ENCODE measurements around the gene URB1. TPM values are rescaled to one million over a fixed set of nuclear protein-coding genes. Genes with fewer than 3 reads are reported as not detected.
A peak's percentile ranks its signal among the peaks of the same experiment; 100 is the strongest.

Gene URB1
- total and polyA plus RNA-seq, 12 donors: 4.0 to 17.7 (median 12.6) TPM

DNA sequence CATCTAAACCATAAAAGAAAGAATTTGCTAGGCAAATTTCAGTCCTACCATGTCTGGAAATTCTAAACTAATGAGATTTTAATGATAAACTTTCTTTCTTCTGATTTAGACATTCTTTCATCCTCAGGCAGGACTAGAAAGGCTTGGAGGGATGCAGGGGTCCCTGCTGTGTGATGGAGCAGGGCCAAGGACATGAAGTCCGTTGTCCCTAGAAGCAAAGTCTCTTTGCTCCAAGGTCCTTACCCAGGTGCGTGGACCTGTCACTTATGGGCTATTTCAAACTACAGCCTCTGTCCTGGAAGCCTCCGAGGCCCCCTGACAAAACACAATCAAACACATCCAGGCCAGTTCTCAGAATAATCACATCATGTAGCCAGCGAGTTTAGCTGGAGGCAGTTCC is 26.6 kb downstream of the URB1 start:
- Histone ChIP-seq H3K9me3 (no peaks in the 10 kb centered on the region), H3K4me3 (no peak overlapping the region), H3K27ac (peak overlapping the region in 1 of 10 donors; percentile 80), H3K4me1 (peaks cover 0 to 48% (median 21%) of the 10 kb centered on the region in 9 donors), H3K27me3 (no peaks in the 10 kb centered on the region), H3K36me3 (peaks cover 0 to 100% (median 37%) of the 10 kb centered on the region in 9 donors)
- DNase-seq (no peak), ATAC-seq (no peak)
- TF ChIP-seq, protein P1, sequence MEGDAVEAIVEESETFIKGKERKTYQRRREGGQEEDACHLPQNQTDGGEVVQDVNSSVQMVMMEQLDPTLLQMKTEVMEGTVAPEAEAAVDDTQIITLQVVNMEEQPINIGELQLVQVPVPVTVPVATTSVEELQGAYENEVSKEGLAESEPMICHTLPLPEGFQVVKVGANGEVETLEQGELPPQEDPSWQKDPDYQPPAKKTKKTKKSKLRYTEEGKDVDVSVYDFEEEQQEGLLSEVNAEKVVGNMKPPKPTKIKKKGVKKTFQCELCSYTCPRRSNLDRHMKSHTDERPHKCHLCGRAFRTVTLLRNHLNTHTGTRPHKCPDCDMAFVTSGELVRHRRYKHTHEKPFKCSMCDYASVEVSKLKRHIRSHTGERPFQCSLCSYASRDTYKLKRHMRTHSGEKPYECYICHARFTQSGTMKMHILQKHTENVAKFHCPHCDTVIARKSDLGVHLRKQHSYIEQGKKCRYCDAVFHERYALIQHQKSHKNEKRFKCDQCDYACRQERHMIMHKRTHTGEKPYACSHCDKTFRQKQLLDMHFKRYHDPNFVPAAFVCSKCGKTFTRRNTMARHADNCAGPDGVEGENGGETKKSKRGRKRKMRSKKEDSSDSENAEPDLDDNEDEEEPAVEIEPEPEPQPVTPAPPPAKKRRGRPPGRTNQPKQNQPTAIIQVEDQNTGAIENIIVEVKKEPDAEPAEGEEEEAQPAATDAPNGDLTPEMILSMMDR (IDR thresholded peaks at IDR 0.05): no peak
- intact Hi-C loops (cut with DNase I): no loop called here
- WGBS, 2 donors: 89 to 97% methylated on average over 4 of the region's 4 CpGs

GRCh38 chr21:32364796-32365195 is 28.0 kb downstream of the URB1 start:
- intact Hi-C loops (cut with DNase I): loop anchor here in 2 of 10 donors (5.0 kb wide), 2 partner anchors 37 to 52 kb away; no protein-coding TSS in a partner anchor
- Histone ChIP-seq H3K4me1 (peaks cover 0 to 47% (median 15%) of the 10 kb centered on the region in 9 donors), H3K36me3 (peaks cover 0 to 100% (median 51%) of the 10 kb centered on the region in 9 donors), H3K27ac (peak overlapping the region in 9 of 10 donors; percentile 43 to 85 (median 78)), H3K27me3 (no peaks in the 10 kb centered on the region), H3K9me3 (no peaks in the 10 kb centered on the region), H3K4me3 (no peak overlapping the region)
- ATAC-seq: peak in 5 of 8 donors; percentile 15 to 51 (median 30)
- TF ChIP-seq, protein P1 (IDR thresholded peaks at IDR 0.05): peak in 2 of 9 donors; percentile 12 to 17
- DNase-seq: no peak
- WGBS, 2 donors: 61 to 70% methylated on average over 4 of the region's 4 CpGs

DNA sequence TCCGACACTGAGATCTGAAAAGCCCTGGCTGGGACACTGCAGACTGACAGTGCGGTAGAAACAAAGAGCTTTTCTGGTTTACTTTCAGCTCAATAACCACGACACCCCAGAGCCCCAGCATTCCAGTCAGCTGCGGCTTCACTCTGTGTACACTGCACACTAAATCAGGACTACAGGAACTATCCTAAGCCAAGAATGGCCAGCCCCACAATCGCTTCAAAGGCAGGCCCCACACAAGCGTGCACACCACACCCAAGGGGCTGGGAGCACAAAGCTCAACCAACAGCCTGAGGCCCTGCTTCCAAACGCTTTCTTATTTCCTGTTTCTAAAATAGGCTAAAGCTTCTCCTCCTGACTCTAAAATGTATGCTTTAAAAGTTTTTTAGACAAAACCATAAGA is 28.4 kb downstream of the URB1 start:
- ATAC-seq: peak; percentile 69 to 95 (median 85)
- H3K4me1 ChIP-seq: peaks cover 0 to 47% (median 15%) of the 10 kb centered on the region in 9 donors
- H3K4me3 ChIP-seq: peak overlapping the region in 2 of 10 donors; percentile 3 to 8
- TF ChIP-seq, protein P1 (IDR thresholded peaks at IDR 0.05): no peak
- H3K36me3 ChIP-seq: peaks cover 0 to 100% (median 55%) of the 10 kb centered on the region in 9 donors
- whole genome bisulfite sequencing, 2 donors: 50 to 61% methylated on average over 7 of the region's 7 CpGs
- DNase-seq: peak; percentile 37 to 69
- peak overlapping the region in 9 of 10 donors; percentile 43 to 85 (median 78) for H3K27ac ChIP-seq
- H3K27me3 ChIP-seq: no peaks in the 10 kb centered on the region
- intact Hi-C loops (cut with DNase I): loop anchor here in 2 of 10 donors (5.0 kb wide), 2 partner anchors 37 to 52 kb away; no protein-coding TSS in a partner anchor
- no peaks in the 10 kb centered on the region for H3K9me3 ChIP-seq

DNA sequence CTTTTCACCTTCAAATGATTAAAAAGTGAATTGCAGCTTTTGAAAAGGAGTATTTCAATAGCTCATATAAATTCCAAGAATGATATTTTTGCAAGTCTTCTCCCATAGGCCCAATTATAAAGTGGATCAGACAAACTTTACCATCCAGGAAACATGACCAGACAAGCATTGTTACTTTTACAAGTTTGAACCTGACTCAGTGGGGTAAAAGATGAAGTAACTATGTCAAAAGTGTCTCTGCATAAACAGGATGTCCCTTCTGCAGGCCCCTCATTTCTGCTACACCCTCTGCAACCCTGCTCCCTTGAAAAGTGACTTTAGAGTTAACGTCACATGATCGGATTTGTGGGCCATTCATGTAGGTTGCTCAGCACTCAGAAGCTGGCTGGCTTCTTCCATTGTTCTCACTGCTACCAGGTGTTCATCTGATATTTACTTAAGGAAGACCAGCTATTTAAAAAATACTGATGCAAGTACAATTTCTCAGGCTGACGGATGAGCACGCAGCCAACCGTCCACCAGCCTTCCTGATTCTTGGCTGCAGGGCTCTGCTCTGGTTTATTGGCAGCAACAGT is 32.3 kb downstream of the URB1 start:
- Histone ChIP-seq H3K27ac (peak overlapping the region in 1 of 10 donors; percentile 25), H3K4me1 (peaks cover 0 to 39% (median 15%) of the 10 kb centered on the region in 9 donors), H3K27me3 (no peaks in the 10 kb centered on the region), H3K9me3 (no peaks in the 10 kb centered on the region), H3K4me3 (no peak overlapping the region), H3K36me3 (peaks cover 0 to 100% (median 67%) of the 10 kb centered on the region in 9 donors)
- DNase-seq: no peak
- TF ChIP-seq, protein P1 (IDR thresholded peaks at IDR 0.05): no peak
- intact Hi-C loops (cut with DNase I): loop anchor here in 2 of 10 donors (5.0 kb wide), 2 partner anchors 33 to 48 kb away; no protein-coding TSS in a partner anchor
- ATAC-seq: peak in 1 of 8 donors; percentile 10
- 76 to 84% methylated on average over 5 of the region's 5 CpGs for WGBS, 2 donors
